Left renal cortex interstitium (tissue), 4 donors: Measurements from ENCODE around the gene CDKAL1. TPM values are rescaled to one million over a fixed set of nuclear protein-coding genes. Genes with fewer than 3 reads are reported as not detected.

ENCODE experiments used
- DNase-seq, 4 donors: peaks; one replicate each; pipeline ENCODE4 v3.0.0-alpha.2; 2013; ENCODE audit warnings: low read depth in 4 of 4, low spot score in 2 of 4, missing footprints in 1 of 4
- polyA plus RNA-seq, 4 donors: library from polyadenylated mRNA; unstranded; fragments of 120-200 nt; gene quantifications; one replicate each; pipeline ENCODE4 v1.2.1, GENCODE V29; 2013; ENCODE audit not compliant: insufficient read length in 4 of 4

CDKAL1 gene
- polyA plus RNA-seq, 4 donors = 16.3 to 20.5 (median 19.4) TPM

DNA sequence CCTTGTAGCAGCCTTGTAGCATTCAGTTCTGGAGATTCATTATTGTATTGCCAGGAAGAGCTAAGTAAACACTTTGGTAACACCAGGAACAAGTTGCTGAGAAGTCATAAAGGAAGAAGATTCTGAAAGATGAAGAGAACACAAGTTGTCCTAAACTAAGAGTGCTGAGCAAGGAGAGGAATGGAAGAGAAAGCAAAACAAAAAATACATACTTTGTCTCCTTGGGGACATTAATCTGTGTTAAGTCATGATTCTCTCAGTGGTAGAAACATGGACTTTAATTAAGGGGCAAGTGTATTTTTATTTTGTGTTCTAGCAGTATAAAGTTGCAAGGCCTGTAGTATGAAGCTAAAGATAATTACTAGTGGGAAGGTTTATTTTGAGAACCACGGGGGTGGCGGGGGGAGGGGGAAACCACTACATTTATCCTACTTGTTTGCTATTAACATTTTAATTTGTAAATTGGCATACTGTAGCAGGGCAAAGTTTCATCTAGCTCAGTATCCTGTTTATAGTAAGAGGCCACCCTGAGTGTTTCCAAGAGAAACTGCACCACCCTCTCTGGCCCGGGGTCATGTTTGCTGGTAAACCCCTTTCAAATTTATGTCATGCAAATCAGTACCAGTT, 463.0 kb downstream of the CDKAL1 start:
- no peak for DNase-seq

DNA sequence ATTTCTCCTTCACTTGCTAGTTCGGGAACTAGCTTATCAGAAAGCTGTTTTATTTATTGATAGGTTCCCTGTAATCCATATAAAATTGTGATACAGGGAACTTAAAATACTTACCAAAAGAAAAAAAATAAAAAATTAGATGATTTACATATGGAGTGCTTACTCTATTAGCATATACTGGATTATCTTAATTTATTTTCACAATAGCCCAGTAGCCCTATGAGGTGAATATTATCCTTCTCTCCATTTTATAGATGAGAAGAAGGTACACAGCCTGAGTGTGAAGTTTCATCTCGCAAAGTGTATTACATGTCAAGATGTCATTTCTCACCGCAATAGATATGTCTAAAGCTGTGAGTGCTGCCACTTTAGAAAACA, 463.5 kb downstream of the CDKAL1 start:
- no peak for DNase-seq

DNA sequence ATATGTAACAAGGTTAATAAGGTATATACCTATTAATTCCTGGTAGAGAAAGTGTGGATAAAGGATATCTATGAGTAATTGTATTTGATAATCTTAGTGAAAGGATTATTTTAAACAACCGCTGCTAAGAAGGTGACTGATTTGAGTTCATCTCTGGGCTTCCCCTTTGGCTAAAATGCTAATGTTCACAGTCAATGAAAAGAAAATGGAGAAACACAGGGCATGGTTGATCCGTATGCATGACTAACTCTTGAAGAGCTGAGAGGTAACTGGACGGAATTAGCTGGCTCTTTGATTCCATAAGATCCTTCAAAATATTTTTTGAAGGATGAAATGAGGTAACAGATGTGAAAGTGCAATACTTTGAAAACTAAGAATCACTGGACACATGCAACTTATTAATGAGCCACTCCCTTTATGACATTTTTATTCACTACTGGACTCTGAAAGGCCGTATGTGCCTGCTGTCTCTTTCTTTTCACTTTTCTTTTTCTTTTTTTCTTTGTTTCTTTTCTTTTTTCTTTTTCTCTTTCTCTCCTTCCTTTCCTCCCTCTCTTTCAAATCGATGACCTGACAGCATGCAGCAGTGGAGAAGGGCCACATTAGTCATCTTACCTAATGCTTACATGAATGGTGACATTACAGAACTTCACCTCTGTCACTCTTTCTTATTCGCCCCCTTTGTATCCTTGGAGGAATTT, 464.6 kb downstream of the CDKAL1 start:
- no peak for DNase-seq

DNA sequence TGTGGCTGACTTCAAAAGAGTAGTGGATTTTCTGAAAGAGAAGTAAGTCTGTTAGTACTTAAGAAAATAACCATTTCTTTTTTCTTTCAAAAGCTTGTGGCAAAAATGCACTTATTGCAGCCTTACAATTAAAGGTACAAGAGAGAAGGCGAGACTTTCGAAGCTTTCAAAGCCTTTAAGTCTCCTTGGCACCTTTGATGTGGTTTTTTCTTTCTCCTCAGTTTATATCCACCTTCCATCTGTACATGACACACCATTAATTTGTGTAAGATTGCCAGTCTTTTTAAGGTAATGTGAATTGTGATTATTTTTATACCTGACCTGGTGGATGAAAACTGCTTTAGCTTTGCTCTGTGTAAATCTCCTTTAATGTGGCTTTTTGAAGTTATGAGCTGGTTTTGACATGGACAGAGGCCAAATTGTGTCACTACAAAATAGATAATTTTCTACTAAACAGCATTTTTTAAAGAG, 466.1 kb downstream of the CDKAL1 start:
- DNase-seq = no peak

DNA sequence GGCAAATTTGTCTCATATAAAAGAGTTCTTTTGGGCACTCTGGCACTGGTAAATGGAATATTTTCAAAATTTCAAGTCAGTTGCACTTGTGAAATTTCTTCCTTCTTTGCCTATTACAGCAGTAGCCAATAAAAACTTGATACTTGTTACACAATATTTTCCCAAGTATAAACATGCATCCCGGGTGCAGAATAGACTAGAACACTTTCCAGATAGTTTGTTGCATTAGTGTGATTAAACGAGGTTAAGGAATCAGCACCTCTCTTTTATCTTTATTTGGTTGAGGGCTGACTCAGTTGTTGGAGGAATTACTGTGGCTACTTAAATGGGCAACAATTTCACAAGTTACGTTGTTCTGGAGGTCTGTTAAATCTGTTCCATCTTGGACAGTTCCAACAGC, 467.5 kb downstream of the CDKAL1 start:
- no peak for DNase-seq

DNA sequence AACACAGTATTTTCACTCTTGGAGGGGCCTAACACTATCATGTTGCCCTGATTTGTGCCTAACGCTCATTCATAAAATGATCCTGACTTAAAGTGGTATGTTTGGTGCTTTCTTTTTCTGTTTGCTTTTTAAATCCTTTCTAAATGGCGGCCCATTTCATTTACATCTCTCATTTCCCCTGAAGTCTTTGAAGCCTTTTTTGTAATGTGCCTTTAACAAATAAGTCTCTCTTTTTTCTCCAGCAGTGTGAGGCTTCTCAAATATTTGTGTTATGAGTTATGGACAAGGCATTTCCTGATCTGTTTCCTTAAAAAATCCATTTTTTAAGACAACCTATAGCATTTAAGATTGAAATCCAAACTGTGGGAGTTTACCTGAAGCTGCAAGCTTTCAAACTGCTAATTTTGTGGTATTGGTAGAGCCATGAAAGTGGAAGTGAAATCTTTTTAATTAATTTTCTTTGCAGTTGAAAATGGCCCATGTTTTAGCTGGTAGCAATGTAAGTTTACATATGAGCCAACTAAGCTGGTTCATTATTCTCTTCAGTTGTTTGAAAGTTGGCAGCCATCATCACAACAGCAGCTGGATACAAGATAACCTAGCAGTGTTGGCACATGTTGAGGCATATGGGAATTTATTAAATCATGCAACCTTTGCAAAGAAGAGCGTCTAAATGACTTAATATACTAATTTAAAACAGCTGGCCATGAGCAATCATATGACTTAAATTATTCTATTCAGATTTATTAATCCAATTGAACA, 469.7 kb downstream of the CDKAL1 start:
- DNase-seq = no peak

DNA sequence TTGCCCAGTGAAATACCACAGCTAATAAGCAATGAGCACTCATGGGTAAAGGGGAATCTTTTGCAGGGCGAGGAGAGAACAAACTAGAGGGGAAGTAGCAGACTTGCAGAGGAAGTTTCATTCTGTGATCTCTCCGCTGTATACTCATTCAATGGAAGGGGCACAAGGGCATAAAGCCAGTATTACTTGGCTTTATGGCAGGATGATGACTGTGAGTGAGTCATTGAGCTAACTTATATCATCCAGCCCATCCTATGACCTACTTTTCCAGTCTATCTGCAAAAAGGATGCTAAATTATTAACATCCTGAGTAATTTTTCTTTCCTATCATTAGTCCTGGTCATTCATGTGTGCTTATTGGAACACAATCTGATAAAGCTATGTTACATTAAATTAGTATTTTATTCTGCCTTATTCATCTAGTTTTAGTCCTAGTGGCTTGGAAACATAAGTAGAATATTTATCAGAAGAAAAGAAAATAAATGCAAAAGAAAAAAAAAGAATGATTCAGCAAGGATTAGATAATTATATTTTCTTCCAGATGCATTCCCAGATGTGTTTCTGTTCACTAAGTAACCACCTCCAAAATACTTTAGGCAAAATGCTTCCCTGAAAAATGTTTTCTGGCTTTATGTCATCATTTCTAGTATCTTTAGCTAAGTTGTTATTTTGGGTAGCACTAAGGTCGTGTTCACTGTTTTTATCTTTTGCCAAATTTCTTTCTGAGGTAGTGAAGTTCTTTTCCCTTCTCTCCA, 471.7 kb downstream of the CDKAL1 start:
- DNase-seq = no peak

DNA sequence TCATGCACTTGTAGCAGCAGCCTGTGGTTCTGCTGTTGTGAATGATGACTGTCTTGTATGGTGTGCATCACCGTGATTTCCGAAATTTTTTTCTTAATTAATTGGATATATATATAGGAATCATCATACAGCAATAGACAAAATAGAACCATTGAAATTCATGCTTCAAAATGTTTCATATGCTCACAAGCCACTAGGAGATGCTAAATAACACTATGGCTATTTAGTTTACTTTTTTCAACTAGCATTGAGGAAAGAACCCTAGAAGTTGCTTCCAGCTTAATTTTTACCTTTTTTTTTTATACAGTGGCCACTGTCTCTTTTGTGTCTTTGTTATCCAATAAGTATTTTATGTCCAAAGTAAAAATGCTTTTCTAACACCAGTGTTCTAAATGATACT, 485.4 kb downstream of the CDKAL1 start:
- no peak for DNase-seq

DNA sequence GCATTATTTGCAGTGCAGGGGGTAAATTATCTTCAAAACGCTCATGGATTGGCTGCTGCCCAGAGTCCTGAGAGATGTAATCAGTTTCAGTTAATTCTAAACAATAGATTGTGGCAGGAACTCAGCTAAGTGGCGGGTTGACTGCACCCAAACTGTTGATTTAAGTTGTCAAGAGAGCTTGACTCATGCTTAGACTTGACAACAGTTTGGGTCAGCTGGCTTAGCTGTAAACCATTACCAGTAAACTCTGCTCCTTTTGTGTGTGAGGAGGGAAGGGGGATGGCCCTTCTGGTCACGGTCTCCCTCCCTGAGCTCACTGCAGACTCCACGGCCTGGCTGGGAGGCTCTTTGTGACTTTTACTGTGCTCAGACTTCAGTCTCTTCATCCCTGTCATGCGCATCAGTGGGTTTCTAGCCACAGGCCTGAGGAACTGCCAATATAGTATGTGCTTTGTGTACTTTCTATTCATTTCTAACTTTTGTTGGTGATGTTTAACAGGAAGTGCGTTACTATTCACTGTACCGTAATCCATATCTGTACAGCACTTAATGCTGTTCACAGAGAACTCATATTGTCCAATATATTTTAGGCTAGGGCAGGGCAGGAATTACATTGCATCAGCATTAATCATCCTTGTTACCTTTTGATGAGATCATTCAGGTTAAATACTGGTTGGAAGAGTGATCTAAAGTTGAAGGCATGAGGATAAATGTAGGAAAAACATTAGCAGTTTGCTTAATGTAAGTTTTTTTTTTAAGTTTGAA, 488.3 kb downstream of the CDKAL1 start:
- DNase-seq = no peak

DNA sequence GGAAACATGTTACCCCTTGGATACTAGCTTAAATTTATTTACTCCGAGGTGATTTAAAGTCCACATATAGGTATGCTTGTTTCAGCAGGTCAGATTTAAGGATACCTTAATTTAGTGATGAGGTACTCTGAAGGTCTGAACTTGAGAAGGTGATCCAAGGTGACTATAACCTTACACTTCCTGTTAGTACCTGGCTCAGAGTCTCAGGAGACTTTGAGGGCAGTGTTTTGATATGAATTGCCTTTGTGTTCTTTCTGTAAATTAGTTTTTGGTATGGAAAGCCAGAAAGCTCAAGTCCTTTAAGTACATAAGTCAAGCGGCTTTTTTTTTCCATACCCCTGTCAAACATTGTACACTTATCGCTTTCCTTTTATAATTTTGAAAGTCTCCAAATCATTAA, 489.0 kb downstream of the CDKAL1 start:
- DNase-seq = no peak

DNA sequence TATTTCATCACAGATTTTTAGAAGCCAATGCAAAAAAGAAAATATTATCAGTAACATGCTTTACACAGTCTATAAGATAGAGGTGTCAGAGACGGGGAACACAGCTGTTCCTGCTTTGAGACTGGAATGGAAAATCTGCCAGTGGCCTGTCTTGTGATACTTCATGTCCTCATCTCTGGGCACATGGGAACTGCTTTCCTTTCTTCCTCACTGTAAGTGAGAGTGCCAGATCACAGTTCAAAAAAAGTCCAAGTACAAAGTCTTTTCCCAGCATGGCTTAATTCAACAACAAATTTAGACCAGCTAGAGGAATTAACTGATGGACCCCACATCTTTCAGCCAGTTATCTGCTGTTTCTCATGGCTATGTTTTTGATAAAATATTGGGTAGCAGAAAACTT, 490.4 kb downstream of the CDKAL1 start:
- no peak for DNase-seq

DNA sequence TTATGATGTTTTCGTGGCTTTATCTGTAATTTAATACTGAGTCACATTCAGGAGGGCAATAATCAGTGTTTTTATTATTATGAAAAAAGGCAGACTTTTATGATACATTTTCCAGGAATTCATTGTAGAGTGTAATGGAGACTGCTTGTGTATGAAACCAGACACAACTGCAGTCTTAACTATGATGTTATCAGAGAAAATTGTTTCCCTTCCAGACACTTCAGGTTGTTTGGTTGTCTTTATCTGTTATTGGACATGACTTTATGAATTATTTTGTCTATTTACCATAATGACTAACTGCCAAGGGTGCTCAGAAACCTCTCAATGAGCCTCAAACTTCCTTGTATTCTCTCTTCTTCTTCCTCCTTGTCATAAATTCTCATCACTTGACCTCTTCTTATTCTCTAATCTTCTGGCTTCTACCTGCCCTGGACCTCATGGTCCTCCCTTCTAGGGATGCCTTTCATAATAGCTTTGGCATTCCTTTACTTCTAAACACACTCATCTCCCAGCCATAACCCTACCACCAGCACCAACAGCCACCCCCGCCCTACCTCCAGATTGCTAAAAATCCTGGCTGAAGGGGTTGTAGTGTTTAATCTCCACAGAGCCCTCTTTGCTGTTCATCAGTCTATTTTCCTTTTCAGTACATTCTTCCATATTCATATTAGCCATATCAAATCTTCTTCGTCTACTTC, 492.5 kb downstream of the CDKAL1 start:
- DNase-seq = no peak

DNA sequence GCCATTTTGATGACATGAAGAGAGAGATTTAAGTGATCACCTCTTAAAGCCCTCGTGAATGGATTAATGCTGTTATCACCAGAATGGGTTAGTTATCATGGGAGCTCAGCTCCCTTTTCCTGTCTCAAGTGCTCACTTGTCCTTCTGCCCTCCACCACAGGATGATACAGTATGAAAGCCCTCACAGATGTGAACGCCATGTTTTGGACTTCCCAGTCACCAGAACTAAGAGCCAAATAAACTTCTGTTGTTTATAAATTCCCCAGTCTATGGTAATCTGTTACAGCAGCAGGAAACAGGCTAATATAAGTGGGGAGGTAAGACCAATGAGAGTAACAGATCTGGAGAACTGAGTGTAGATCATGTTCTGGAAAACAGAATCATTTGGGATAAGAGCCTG, 493.2 kb downstream of the CDKAL1 start:
- no peak for DNase-seq

DNA sequence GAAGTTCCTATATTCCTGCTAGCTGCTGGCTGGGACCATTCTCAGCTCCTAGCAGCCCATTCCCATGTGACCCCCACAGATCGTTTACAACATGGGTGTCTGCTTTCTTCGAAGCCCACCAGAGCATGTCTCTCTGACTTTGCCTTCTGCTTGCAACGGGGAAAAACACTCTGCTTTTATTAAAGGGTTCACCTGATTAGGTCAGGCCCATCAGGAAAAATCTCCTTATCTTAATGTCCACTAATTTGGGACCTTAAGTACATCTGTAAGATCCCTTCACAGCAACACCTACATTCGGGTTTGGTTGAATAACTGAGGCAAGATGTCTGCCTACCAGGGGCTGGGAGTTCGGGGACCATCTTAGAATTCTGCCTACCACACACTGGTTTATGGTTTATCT, 496.9 kb downstream of the CDKAL1 start:
- DNase-seq = no peak

DNA sequence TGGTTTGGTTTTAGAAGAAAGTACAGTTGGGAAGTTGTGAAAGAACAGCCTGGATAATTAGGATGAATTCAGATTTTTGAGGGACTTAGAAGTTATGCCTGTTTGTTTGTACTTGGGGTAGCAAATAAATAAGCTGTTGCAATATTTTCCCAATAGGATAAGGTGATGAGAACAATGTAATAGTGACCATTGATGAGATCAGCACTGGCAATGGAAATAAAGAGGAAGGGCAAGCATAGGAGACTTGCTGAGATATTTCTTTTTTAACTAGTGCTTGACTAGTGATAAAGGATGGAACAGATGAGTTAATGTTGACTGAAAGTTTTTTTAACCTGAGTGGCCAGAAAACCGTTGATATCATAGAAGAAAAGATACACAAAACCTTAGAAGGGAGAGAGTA, 498.8 kb downstream of the CDKAL1 start:
- DNase-seq = no peak

DNA sequence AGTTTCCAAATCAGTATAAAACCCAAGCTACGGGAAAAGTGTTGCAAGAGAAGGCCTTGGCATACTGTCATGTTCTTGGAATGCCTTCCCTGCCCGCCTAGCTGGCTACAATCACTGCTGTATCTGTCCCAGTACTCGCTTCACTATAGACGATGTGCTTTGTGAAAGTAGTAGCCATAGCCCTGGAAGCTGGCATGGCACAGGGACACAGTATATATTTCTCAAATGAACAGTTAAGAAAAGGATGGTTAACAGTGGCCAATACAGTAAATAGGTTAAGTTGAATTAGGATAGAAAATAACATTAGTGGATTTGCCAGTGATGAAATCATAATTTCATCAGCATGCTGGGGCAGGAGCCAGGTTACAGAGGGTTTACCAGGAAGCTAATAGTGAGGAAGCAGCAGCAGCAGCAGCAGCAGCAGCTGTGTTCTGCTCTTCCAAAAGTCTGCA, 499.3 kb downstream of the CDKAL1 start:
- no peak for DNase-seq

DNA sequence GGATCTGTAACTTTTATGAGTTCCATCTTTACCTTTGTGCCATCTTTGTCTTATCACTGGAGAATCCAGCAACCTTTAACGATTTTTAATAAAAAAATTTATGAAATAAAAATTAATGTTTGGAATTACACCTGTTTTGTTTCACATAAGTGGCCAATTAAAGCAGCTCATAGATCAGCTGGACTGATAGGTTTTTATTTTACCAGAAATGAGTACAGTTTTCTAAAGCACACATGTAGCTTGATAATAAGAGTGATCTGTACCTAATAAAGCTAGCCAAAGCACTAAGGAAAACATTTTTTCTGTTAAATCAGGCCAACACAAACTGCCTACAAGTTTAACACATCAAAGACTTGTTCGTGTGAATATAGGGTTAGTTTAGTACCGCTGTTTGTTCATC, 500.1 kb downstream of the CDKAL1 start:
- no peak for DNase-seq

DNA sequence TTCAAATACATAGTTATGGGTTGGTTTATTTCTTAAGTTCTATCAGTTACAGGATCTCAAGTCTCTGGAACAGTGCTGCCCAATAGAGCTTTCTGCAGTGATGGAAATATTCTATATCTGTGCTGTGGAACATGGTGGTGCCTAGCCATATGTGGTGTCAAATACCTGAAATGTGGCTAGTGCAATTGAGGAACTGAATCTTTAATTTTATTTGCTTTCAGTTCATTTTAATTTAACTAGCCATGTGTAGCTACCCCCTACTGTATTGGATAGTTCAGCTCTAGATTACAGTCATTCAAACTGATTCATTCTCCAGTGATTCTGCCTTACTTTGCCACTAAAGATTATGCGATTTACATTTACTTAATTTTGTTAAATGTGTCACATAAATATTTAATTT, 503.2 kb downstream of the CDKAL1 start:
- DNase-seq = no peak

DNA sequence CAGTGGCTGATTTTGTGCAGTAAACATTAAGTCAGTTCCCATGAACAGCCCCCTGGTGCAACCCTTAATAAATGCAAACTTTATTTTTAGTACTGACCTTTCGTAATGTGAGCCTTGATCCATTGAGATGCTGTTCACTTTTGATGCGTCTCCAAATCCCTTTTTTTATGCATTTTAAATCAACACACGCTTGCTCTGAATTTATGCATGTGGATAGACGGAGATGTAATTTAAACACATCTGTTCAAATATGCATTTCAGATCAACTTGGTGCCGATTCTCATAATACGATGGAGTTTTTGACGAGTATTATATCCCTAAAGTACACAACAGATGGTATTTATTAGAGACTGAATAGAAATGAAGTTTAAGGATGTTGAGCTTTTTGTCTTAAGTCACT, 505.7 kb downstream of the CDKAL1 start:
- DNase-seq = no peak
